ENCODE measurements around the gene MED6. TPM values are rescaled to one million over a fixed set of nuclear protein-coding genes. Genes with fewer than 3 reads are reported as not detected.

The MED6 gene
- 10 to 100 TPM; 23.4 to 47.2 (median 41.1) TPM for total RNA-seq

GRCh38 chr14:70600382-70601157 lies at the start of gene MED6:
Gene MED6, minus strand, starts transcription at chr14:70600655. Its CDS starts 18 bp downstream, at chr14:70600637.
- peaks cover 0 to 4% of the 10 kb centered on the region in 2 donors for H3K27me3 ChIP-seq
- H3K27ac ChIP-seq, result peak within 1 kb of the TSS; percentile 31 to 85 (median 80)
- TF ChIP-seq EP300 (IDR thresholded peaks at IDR 0.05), result peak; percentile 35 to 90
- TF ChIP-seq CTCF (IDR thresholded peaks at IDR 0.05), result no peak
- peak in 1 of 2 donors; percentile 29 for TF ChIP-seq POLR2A (IDR thresholded peaks at IDR 0.05)
- H3K4me1 ChIP-seq, result peaks cover 2 to 22% (median 11%) of the 10 kb centered on the region in 4 donors
- peak within 1 kb of the TSS; percentile 59 to 89 (median 70) for H3K4me3 ChIP-seq
- 1% methylated on average over 43 of the region's 43 CpGs for whole genome bisulfite sequencing, 2 donors
- DNase-seq (ENCODE audit: low spot score in 2 of 2), result peak; percentile 82 to 90
- H3K9me3 ChIP-seq, result no peaks in the 10 kb centered on the region
- peaks cover 0 to 13% (median 0%) of the 10 kb centered on the region in 3 donors for H3K36me3 ChIP-seq

GRCh38 chr14:70649803-70650202 lies 49.3 kb upstream of the MED6 start:
- no peaks in the 10 kb centered on the region for H3K9me3 ChIP-seq
- H3K27ac ChIP-seq, result no peak overlapping the region
- no peaks in the 10 kb centered on the region for H3K36me3 ChIP-seq
- peaks cover 0 to under 1% (median 0%) of the 10 kb centered on the region in 4 donors for H3K4me1 ChIP-seq
- H3K27me3 ChIP-seq, result peaks cover 0 to 9% of the 10 kb centered on the region in 2 donors
- WGBS, 2 donors, result 85 to 90% methylated on average over 4 of the region's 4 CpGs
- no peak overlapping the region for H3K4me3 ChIP-seq
- DNase-seq (ENCODE audit: low spot score in 2 of 2), result no peak
- no peak for TF ChIP-seq POLR2A (IDR thresholded peaks at IDR 0.05)
- no peak for TF ChIP-seq EP300 (IDR thresholded peaks at IDR 0.05)
- no peak for TF ChIP-seq CTCF (IDR thresholded peaks at IDR 0.05)

- Histone ChIP-seq H3K9me3 (no peaks in the 10 kb centered on the region), H3K27ac (no peak overlapping the region), H3K4me1 (no peaks in the 10 kb centered on the region), H3K36me3 (no peaks in the 10 kb centered on the region), H3K4me3 (no peak overlapping the region), H3K27me3 (peaks cover 0 to 15% of the 10 kb centered on the region in 2 donors)
- DNase-seq (ENCODE audit: low spot score in 2 of 2), result no peak
- TF ChIP-seq CTCF (IDR thresholded peaks at IDR 0.05) (no peak), EP300 (IDR thresholded peaks at IDR 0.05) (no peak), POLR2A (IDR thresholded peaks at IDR 0.05) (no peak)
Measured at GRCh38 chr14:70648346-70648745, 47.9 kb upstream of the MED6 start.

GRCh38 chr14:70646705-70647104 lies 46.2 kb upstream of the MED6 start:
- DNase-seq (ENCODE audit: low spot score in 2 of 2), result no peak
- no peak for TF ChIP-seq CTCF (IDR thresholded peaks at IDR 0.05)
- TF ChIP-seq POLR2A (IDR thresholded peaks at IDR 0.05), result no peak
- TF ChIP-seq EP300 (IDR thresholded peaks at IDR 0.05), result no peak
- Histone ChIP-seq H3K36me3 (no peaks in the 10 kb centered on the region), H3K4me1 (peaks cover 0 to 9% (median 0%) of the 10 kb centered on the region in 4 donors), H3K4me3 (no peak overlapping the region), H3K27ac (no peak overlapping the region), H3K27me3 (peaks cover 0 to 24% of the 10 kb centered on the region in 2 donors), H3K9me3 (no peaks in the 10 kb centered on the region)
- WGBS, 2 donors, result 34 to 46% methylated on average over 2 of the region's 2 CpGs

GRCh38 chr14:70645892-70646291 lies 45.4 kb upstream of the MED6 start:
- H3K27ac ChIP-seq, result no peak overlapping the region
- WGBS, 2 donors, result 87 to 96% methylated on average over 6 of the region's 6 CpGs
- DNase-seq (ENCODE audit: low spot score in 2 of 2), result no peak
- H3K4me3 ChIP-seq, result no peak overlapping the region
- no peaks in the 10 kb centered on the region for H3K9me3 ChIP-seq
- peaks cover 0 to 15% (median 0%) of the 10 kb centered on the region in 4 donors for H3K4me1 ChIP-seq
- peaks cover 0 to 31% of the 10 kb centered on the region in 2 donors for H3K27me3 ChIP-seq
- H3K36me3 ChIP-seq, result no peaks in the 10 kb centered on the region
- TF ChIP-seq CTCF (IDR thresholded peaks at IDR 0.05) (no peak), POLR2A (IDR thresholded peaks at IDR 0.05) (no peak), EP300 (IDR thresholded peaks at IDR 0.05) (no peak)
